ENCODE measurements around the gene LAIR1. TPM values are rescaled to one million over a fixed set of nuclear protein-coding genes. Genes with fewer than 3 reads are reported as not detected.

Gene LAIR1
- total RNA-seq, 4 donors from 2014 or later: 0.12 to 3.5 (median 2.9) TPM

GRCh38 chr19:54399189-54399588 is 34.5 kb upstream of the LAIR1 start:
- in situ Hi-C loops (cut with MboI; ENCODE audit: low sequenced_read_pairs in 4 of 4) (no loop called here), intact Hi-C loops (cut with DNase I; ENCODE audit: low total_unique reads) (no loop called here)
- peaks cover 0 to 2% (median 2%) of the 10 kb centered on the region in 3 donors for H3K27me3 ChIP-seq
- DNase-seq (no peak), ATAC-seq (no peak)
- H3K27ac ChIP-seq: no peak overlapping the region
- TF ChIP-seq CTCF (IDR thresholded peaks at IDR 0.05 in 4 of 5, conservative IDR thresholded peaks at IDR 0.05 in 1 of 5): no peak
- no peak for TF ChIP-seq POLR2A (IDR thresholded peaks at IDR 0.05)
- H3K4me1 ChIP-seq: no peaks in the 10 kb centered on the region
- no peaks in the 10 kb centered on the region for H3K36me3 ChIP-seq
- no peaks in the 10 kb centered on the region for H3K9me3 ChIP-seq
- H3K4me3 ChIP-seq: no peak overlapping the region

- Histone ChIP-seq H3K27ac (no peak overlapping the region), H3K27me3 (peaks cover 0 to 7% (median 2%) of the 10 kb centered on the region in 3 donors), H3K4me1 (no peaks in the 10 kb centered on the region), H3K9me3 (no peaks in the 10 kb centered on the region), H3K4me3 (no peak overlapping the region), H3K36me3 (no peaks in the 10 kb centered on the region)
- no peak for TF ChIP-seq CTCF (IDR thresholded peaks at IDR 0.05 in 4 of 5, conservative IDR thresholded peaks at IDR 0.05 in 1 of 5)
- no peak for TF ChIP-seq POLR2A (IDR thresholded peaks at IDR 0.05)
- DNase-seq: no peak
- in situ Hi-C loops (cut with MboI; ENCODE audit: low sequenced_read_pairs in 4 of 4) (no loop called here), intact Hi-C loops (cut with DNase I; ENCODE audit: low total_unique reads) (no loop called here)
- no peak for ATAC-seq
Observed at GRCh38 chr19:54395685-54396084, 31.0 kb upstream of the LAIR1 start.

- intact Hi-C loops (cut with DNase I; ENCODE audit: low total_unique reads): loop anchor here (5.0 kb wide), 1 partner anchor 226 kb away; no protein-coding TSS in a partner anchor
- ATAC-seq: no peak
- no peak overlapping the region for H3K4me3 ChIP-seq
Observed at GRCh38 chr19:54393381-54393780, 28.6 kb upstream of the LAIR1 start.

GRCh38 chr19:54392105-54392504 is 27.4 kb upstream of the LAIR1 start:
- no peaks in the 10 kb centered on the region for H3K4me1 ChIP-seq
- H3K36me3 ChIP-seq: no peaks in the 10 kb centered on the region
- peaks cover 5 to 9% (median 6%) of the 10 kb centered on the region in 3 donors for H3K27me3 ChIP-seq
- TF ChIP-seq POLR2A (IDR thresholded peaks at IDR 0.05): no peak
- no peak for TF ChIP-seq CTCF (IDR thresholded peaks at IDR 0.05 in 4 of 5, conservative IDR thresholded peaks at IDR 0.05 in 1 of 5)
- no peak overlapping the region for H3K4me3 ChIP-seq
- DNase-seq (no peak), ATAC-seq (no peak)
- intact Hi-C loops (cut with DNase I; ENCODE audit: low total_unique reads): loop anchor here (5.0 kb wide), 1 partner anchor 225 kb away; no protein-coding TSS in a partner anchor
- no peaks in the 10 kb centered on the region for H3K9me3 ChIP-seq
- in situ Hi-C loops (cut with MboI; ENCODE audit: low sequenced_read_pairs in 4 of 4): no loop called here
- no peak overlapping the region for H3K27ac ChIP-seq

More at GRCh38 chr19:54393381-54393780, 28.6 kb upstream of the LAIR1 start:
- Histone ChIP-seq H3K27me3 (peaks cover 0 to 9% (median 2%) of the 10 kb centered on the region in 3 donors), H3K4me1 (no peaks in the 10 kb centered on the region), H3K36me3 (no peaks in the 10 kb centered on the region), H3K9me3 (no peaks in the 10 kb centered on the region), H3K27ac (no peak overlapping the region)
- no peak for DNase-seq
- in situ Hi-C loops (cut with MboI; ENCODE audit: low sequenced_read_pairs in 4 of 4): no loop called here
- TF ChIP-seq CTCF (IDR thresholded peaks at IDR 0.05 in 4 of 5, conservative IDR thresholded peaks at IDR 0.05 in 1 of 5) (no peak), POLR2A (IDR thresholded peaks at IDR 0.05) (no peak)

GRCh38 chr19:54391589-54392061 is 26.9 kb upstream of the LAIR1 start:
- ATAC-seq: no peak
- in situ Hi-C loops (cut with MboI; ENCODE audit: low sequenced_read_pairs in 4 of 4) (no loop called here), intact Hi-C loops (cut with DNase I; ENCODE audit: low total_unique reads) (loop anchor here (2.0 to 5.0 kb wide), 2 partner anchors 67 to 224 kb away; no protein-coding TSS in a partner anchor)
- Histone ChIP-seq H3K4me3 (no peak overlapping the region), H3K4me1 (no peaks in the 10 kb centered on the region), H3K27ac (no peak overlapping the region), H3K36me3 (no peaks in the 10 kb centered on the region), H3K27me3 (peaks cover 5 to 9% (median 6%) of the 10 kb centered on the region in 3 donors), H3K9me3 (no peaks in the 10 kb centered on the region)
- no peak for DNase-seq
- TF ChIP-seq CTCF (IDR thresholded peaks at IDR 0.05 in 4 of 5, conservative IDR thresholded peaks at IDR 0.05 in 1 of 5): no peak
- no peak for TF ChIP-seq POLR2A (IDR thresholded peaks at IDR 0.05)
